ENCODE measurements around the gene CHST11.

CHST11 gene

GRCh38 chr12:104681012-104681690, 224.4 kb downstream of the CHST11 start:
- no peak for DNase-seq

GRCh38 chr12:104682790-104683279, 226.1 kb downstream of the CHST11 start:
- DNase-seq, result peak; percentile 68

GRCh38 chr12:104683831-104684503, 227.2 kb downstream of the CHST11 start:
- no peak for DNase-seq

- DNase-seq, result peak; percentile 58
These were observed 228.1 kb downstream of the CHST11 start for GRCh38 chr12:104684884-104685283.

GRCh38 chr12:104685366-104685765, 228.6 kb downstream of the CHST11 start:
- no peak for DNase-seq

- no peak for DNase-seq
These were observed 229.4 kb downstream of the CHST11 start for GRCh38 chr12:104686196-104686595.

- DNase-seq, result peak; percentile 82
These were observed 231.2 kb downstream of the CHST11 start for GRCh38 chr12:104687823-104688573.

- no peak for DNase-seq
These were observed 232.9 kb downstream of the CHST11 start for GRCh38 chr12:104689635-104690034.

GRCh38 chr12:104691721-104692556, 235.2 kb downstream of the CHST11 start:
- no peak for DNase-seq

- DNase-seq, result peak; percentile 50
These were observed 235.9 kb downstream of the CHST11 start for GRCh38 chr12:104692557-104693218.

- no peak for DNase-seq
These were observed 236.7 kb downstream of the CHST11 start for GRCh38 chr12:104693493-104693892.

GRCh38 chr12:104694161-104694560, 237.4 kb downstream of the CHST11 start:
- DNase-seq, result no peak

- no peak for DNase-seq
These were observed 238.0 kb downstream of the CHST11 start for GRCh38 chr12:104694711-104695110.

- peak; percentile 63 for DNase-seq
These were observed 238.9 kb downstream of the CHST11 start for GRCh38 chr12:104695453-104696148.

- no peak for DNase-seq
These were observed 240.4 kb downstream of the CHST11 start for GRCh38 chr12:104697186-104697585.

- no peak for DNase-seq
These were observed 242.1 kb downstream of the CHST11 start for GRCh38 chr12:104698871-104699270.

- DNase-seq, result no peak
These were observed 242.9 kb downstream of the CHST11 start for GRCh38 chr12:104699489-104700190.

GRCh38 chr12:104700324-104700723, 243.6 kb downstream of the CHST11 start:
- DNase-seq, result no peak

GRCh38 chr12:104701301-104701700, 244.6 kb downstream of the CHST11 start:
- no peak for DNase-seq

- no peak for DNase-seq
These were observed 245.0 kb downstream of the CHST11 start for GRCh38 chr12:104701756-104702155.
